Measurements from ENCODE around the gene FAM3D. TPM values are rescaled to one million over a fixed set of nuclear protein-coding genes. Genes with fewer than 3 reads are reported as not detected.

The FAM3D gene
- total RNA-seq, 4 donors from 2014 or later = 1.2 to 4.0 (median 1.4) TPM; not detected in 1

DNA sequence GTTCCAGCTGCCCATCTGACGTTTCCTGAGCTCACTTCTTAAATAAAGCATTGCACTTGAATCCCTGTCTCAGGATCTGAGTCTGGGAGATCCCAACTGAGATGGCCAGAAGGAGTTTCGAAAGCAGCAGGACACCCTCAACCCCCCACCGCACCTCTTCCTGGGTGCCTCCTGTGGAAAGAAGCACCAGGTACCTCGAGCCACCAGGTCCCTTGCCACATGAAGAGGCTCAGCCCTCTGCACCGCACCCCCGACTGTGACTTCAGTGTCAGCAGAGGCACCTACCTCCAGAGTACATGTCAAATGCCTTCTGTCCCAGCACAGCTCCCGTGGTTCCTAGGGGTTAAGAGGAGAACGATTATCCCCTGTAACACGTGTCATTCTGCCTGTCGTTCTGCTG, 26.7 kb downstream of the FAM3D start:
- Histone ChIP-seq H3K36me3 (no peaks in the 10 kb centered on the region), H3K27me3 (peaks cover 5% of the 10 kb centered on the region)
- 78% methylated on average over 9 of the region's 10 CpGs for WGBS

GRCh38 chr3:58639001-58639400, 27.6 kb downstream of the FAM3D start:
- TF ChIP-seq, protein P1, sequence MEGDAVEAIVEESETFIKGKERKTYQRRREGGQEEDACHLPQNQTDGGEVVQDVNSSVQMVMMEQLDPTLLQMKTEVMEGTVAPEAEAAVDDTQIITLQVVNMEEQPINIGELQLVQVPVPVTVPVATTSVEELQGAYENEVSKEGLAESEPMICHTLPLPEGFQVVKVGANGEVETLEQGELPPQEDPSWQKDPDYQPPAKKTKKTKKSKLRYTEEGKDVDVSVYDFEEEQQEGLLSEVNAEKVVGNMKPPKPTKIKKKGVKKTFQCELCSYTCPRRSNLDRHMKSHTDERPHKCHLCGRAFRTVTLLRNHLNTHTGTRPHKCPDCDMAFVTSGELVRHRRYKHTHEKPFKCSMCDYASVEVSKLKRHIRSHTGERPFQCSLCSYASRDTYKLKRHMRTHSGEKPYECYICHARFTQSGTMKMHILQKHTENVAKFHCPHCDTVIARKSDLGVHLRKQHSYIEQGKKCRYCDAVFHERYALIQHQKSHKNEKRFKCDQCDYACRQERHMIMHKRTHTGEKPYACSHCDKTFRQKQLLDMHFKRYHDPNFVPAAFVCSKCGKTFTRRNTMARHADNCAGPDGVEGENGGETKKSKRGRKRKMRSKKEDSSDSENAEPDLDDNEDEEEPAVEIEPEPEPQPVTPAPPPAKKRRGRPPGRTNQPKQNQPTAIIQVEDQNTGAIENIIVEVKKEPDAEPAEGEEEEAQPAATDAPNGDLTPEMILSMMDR (IDR thresholded peaks at IDR 0.05) = no peak
- TF ChIP-seq POLR2A (IDR thresholded peaks at IDR 0.05) = no peak
- TF ChIP-seq POLR2AphosphoS5 (IDR thresholded peaks at IDR 0.05) = no peak
- TF ChIP-seq EP300 (IDR thresholded peaks at IDR 0.05) = no peak
- no peak for DNase-seq (ENCODE audit: low spot score in 2 of 2)
- 61% methylated on average over 4 of the region's 4 CpGs for WGBS
- no peak overlapping the region for H3K4me3 ChIP-seq
- H3K9me3 ChIP-seq = no peaks in the 10 kb centered on the region
- peaks cover 5% of the 10 kb centered on the region for H3K4me1 ChIP-seq
- peaks cover 5% of the 10 kb centered on the region for H3K27me3 ChIP-seq
- no peaks in the 10 kb centered on the region for H3K36me3 ChIP-seq
- H3K27ac ChIP-seq = no peak overlapping the region

More for the DNA sequence above, 26.7 kb downstream of the FAM3D start:
- TF ChIP-seq POLR2A (IDR thresholded peaks at IDR 0.05) (no peak), POLR2AphosphoS5 (IDR thresholded peaks at IDR 0.05) (no peak), EP300 (IDR thresholded peaks at IDR 0.05) (no peak)
- TF ChIP-seq, protein P1 (IDR thresholded peaks at IDR 0.05) = no peak
- H3K4me1 ChIP-seq = peaks cover 5% of the 10 kb centered on the region
- H3K9me3 ChIP-seq = no peaks in the 10 kb centered on the region
- H3K4me3 ChIP-seq = no peak overlapping the region
- no peak overlapping the region for H3K27ac ChIP-seq
- no peak for DNase-seq (ENCODE audit: low spot score in 2 of 2)

- H3K27me3 ChIP-seq = peaks cover 5% of the 10 kb centered on the region
- 55% methylated on average over 6 of the region's 6 CpGs for WGBS
- no peak overlapping the region for H3K4me3 ChIP-seq
- H3K9me3 ChIP-seq = no peaks in the 10 kb centered on the region
- DNase-seq (ENCODE audit: low spot score in 2 of 2) = no peak
- H3K4me1 ChIP-seq = peaks cover 5% of the 10 kb centered on the region
- TF ChIP-seq POLR2AphosphoS5 (IDR thresholded peaks at IDR 0.05) = no peak
- TF ChIP-seq, protein P1 (IDR thresholded peaks at IDR 0.05) = no peak
- no peak for TF ChIP-seq POLR2A (IDR thresholded peaks at IDR 0.05)
- no peak for TF ChIP-seq EP300 (IDR thresholded peaks at IDR 0.05)
- H3K36me3 ChIP-seq = no peaks in the 10 kb centered on the region
- H3K27ac ChIP-seq = no peak overlapping the region
These were observed 28.0 kb downstream of the FAM3D start for GRCh38 chr3:58638591-58638990.

DNA sequence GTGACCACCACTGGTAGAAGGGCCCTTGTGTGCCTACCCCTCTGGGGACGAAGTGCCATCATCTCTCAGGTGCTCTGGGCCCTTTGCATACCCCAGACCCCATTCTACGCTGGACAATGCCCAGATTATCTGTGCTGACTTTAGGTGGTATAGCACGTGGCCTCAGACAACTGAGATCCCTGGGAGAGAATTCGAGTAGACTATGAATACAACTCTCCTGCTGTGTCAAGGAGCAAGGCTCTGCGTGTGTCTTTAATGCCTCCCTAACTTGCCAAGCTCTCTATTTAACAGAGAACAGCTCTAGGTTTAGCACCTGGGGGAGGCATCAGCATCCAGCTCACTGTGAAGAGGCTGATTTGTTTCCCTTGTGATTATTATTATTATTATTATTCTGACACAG, 29.1 kb downstream of the FAM3D start:
- Histone ChIP-seq H3K27me3 (peaks cover 5% of the 10 kb centered on the region), H3K9me3 (no peaks in the 10 kb centered on the region), H3K4me1 (peaks cover 5% of the 10 kb centered on the region), H3K36me3 (no peaks in the 10 kb centered on the region), H3K27ac (no peak overlapping the region), H3K4me3 (no peak overlapping the region)
- TF ChIP-seq, protein P1 (IDR thresholded peaks at IDR 0.05) = no peak
- no peak for TF ChIP-seq POLR2AphosphoS5 (IDR thresholded peaks at IDR 0.05)
- no peak for TF ChIP-seq EP300 (IDR thresholded peaks at IDR 0.05)
- TF ChIP-seq POLR2A (IDR thresholded peaks at IDR 0.05) = no peak
- DNase-seq (ENCODE audit: low spot score in 2 of 2) = no peak
- 64% methylated on average over 5 of the region's 5 CpGs for WGBS

DNA sequence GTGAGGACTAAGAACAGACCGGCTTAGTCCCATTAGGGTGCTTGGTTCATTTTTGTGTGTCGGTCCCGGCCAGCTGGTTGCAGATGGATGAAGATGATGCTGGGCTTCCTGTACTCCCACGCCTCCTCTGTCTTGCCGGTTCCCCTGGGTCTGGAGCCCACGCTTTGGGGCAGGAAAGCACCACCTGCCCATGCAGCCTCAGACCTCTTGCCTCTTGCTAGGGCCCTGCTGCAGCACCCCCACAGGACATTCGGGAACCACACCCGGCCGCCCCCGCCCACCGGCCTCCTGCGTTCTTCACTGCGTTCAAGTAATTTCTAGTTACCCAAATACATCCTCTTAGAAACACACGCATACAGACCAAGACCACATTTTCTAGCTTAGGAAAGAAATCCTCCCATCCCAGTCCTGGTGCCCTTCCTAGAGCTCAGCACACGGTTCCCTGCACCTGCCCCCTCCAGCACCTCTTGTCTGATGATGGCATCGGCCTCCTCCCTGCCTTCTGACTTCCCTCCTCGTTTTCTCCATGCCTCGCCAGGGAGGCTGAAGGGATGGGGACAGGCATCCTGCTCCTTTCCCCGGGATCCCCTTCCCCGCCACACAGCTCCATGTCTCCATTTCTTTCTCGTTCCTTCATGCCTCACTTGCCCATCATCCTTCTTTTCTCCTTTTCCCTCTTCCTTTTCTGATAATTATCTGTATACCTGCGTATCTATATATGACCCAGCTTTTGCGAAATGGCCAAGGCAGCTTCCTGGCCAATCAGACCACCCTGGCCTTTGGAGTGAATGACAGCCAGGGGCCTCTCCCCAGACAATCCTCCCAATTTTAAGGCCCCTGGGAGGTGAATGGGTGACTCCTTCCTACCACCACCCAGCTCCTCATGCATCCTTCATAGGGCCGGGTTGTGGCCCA, 30.9 kb downstream of the FAM3D start:
- Histone ChIP-seq H3K36me3 (no peaks in the 10 kb centered on the region), H3K4me1 (peaks cover 2% of the 10 kb centered on the region), H3K4me3 (no peak overlapping the region), H3K27ac (no peak overlapping the region), H3K27me3 (peaks cover 5% of the 10 kb centered on the region), H3K9me3 (no peaks in the 10 kb centered on the region)
- TF ChIP-seq POLR2A (IDR thresholded peaks at IDR 0.05) (no peak), POLR2AphosphoS5 (IDR thresholded peaks at IDR 0.05) (no peak), EP300 (IDR thresholded peaks at IDR 0.05) (no peak)
- TF ChIP-seq, protein P1 (IDR thresholded peaks at IDR 0.05) = no peak
- DNase-seq (ENCODE audit: low spot score in 2 of 2) = no peak
- WGBS = 79% methylated on average over 24 of the region's 24 CpGs
